H9 (cell line): ENCODE data around the gene ARHGAP40. TPM values are rescaled to one million over a fixed set of nuclear protein-coding genes. Genes with fewer than 3 reads are reported as not detected.

Experiments
- DNase-seq: peaks from one replicate; pipeline ENCODE4 v3.0.0-alpha.2; 2017
- H2AFZ ChIP-seq: one replicate; pipeline ENCODE4 v1.6.1; 2013; ENCODE audit warnings: mild to moderate bottlenecking, low read length, control low read depth, moderate library complexity
- H2AK5ac ChIP-seq: 2 replicates; pipeline ENCODE4 v1.6.1; 2013; ENCODE audit warnings: low read length, control low read depth, mixed read lengths; ENCODE audit not compliant: insufficient read length
- H2BK120ac ChIP-seq: one replicate; pipeline ENCODE4 v1.6.1; 2013; ENCODE audit warnings: low read depth, mild to moderate bottlenecking, low read length, control low read depth, inconsistent platforms; ENCODE audit not compliant: poor library complexity, severe bottlenecking
- H2BK12ac ChIP-seq: 2 replicates; pipeline ENCODE4 v1.6.1; 2013; ENCODE audit warnings: low read length, control low read depth, mixed read lengths, low read depth; ENCODE audit not compliant: insufficient read length
- H2BK15ac ChIP-seq: 2 replicates; pipeline ENCODE4 v1.6.1; 2013; ENCODE audit warnings: low read depth, low read length, control low read depth
- H2BK20ac ChIP-seq: one replicate; pipeline ENCODE4 v1.6.1; 2013; ENCODE audit warnings: low read depth, mild to moderate bottlenecking, low read length, control low read depth, inconsistent platforms; ENCODE audit not compliant: poor library complexity, severe bottlenecking
- H2BK5ac ChIP-seq: 2 replicates; pipeline ENCODE4 v1.6.1; 2013; ENCODE audit warnings: low read length, control low read depth, mixed read lengths; ENCODE audit not compliant: insufficient read length
- H3K14ac ChIP-seq: 2 replicates; pipeline ENCODE4 v1.6.1; 2013; ENCODE audit warnings: low read length, control low read depth; ENCODE audit not compliant: insufficient read depth
- H3K18ac ChIP-seq: 2 replicates; pipeline ENCODE4 v1.6.1; 2013; ENCODE audit warnings: low read depth, mild to moderate bottlenecking, mixed read lengths, low read length, control low read depth; ENCODE audit not compliant: insufficient read length
- H3K23ac ChIP-seq: 2 replicates; pipeline ENCODE4 v1.6.1; 2013; ENCODE audit warnings: low read length, control low read depth, mixed read lengths, low read depth; ENCODE audit not compliant: insufficient read length
- H3K23me2 ChIP-seq: 2 replicates; pipeline ENCODE4 v1.6.1; 2013; ENCODE audit warnings: low read depth, mild to moderate bottlenecking, mixed read lengths, low read length, control low read depth; ENCODE audit not compliant: insufficient read length, poor library complexity, severe bottlenecking
- H3K27ac ChIP-seq: 2 replicates; pipeline ENCODE4 v1.5.1; 2013; ENCODE audit warnings: low read length, control low read depth, mixed read lengths, low read depth; ENCODE audit not compliant: insufficient read length
- H3K27me3 ChIP-seq: 2 replicates; pipeline ENCODE4 v1.6.1; 2013; ENCODE audit warnings: low read length, control low read depth, inconsistent platforms; ENCODE audit not compliant: insufficient read depth
- H3K4ac ChIP-seq: 2 replicates; pipeline ENCODE4 v1.6.1; 2013; ENCODE audit warnings: low read depth, mild to moderate bottlenecking, control low read depth, inconsistent platforms, low read length, moderate library complexity
- H3K4me1 ChIP-seq: 2 replicates; pipeline ENCODE4 v1.6.1; 2013; ENCODE audit warnings: low read length, control low read depth, inconsistent platforms; ENCODE audit not compliant: insufficient read depth
- H3K4me2 ChIP-seq: 2 replicates; pipeline ENCODE4 v1.6.1; 2013; ENCODE audit warnings: low read length, control low read depth, mixed read lengths; ENCODE audit not compliant: insufficient read length, insufficient read depth
- H3K56ac ChIP-seq: 2 replicates; pipeline ENCODE4 v1.6.1; 2013; ENCODE audit warnings: low read depth, mild to moderate bottlenecking, mixed read lengths, low read length, control low read depth; ENCODE audit not compliant: insufficient read length
- H3K79me1 ChIP-seq: 2 replicates; pipeline ENCODE4 v1.6.1; 2013; ENCODE audit warnings: low read depth, mild to moderate bottlenecking, moderate library complexity, low read length, control low read depth, inconsistent platforms; ENCODE audit not compliant: insufficient read depth, poor library complexity, severe bottlenecking
- H3K79me2 ChIP-seq: 2 replicates; pipeline ENCODE4 v1.6.1; 2013; ENCODE audit warnings: low read length, control low read depth, inconsistent platforms; ENCODE audit not compliant: insufficient read depth
- H3K9ac ChIP-seq: 2 replicates; pipeline ENCODE4 v1.6.1; 2013; ENCODE audit warnings: low read length, control low read depth, mixed read lengths; ENCODE audit not compliant: insufficient read length; ENCODE audit errors: extremely low read depth
- H3K9me3 ChIP-seq: one replicate; pipeline ENCODE4 v1.6.1; 2013; ENCODE audit warnings: low read depth, low read length, inconsistent platforms; ENCODE audit not compliant: control insufficient read depth
- H3T11ph ChIP-seq: one replicate; pipeline ENCODE4 v1.6.1; 2013; ENCODE audit warnings: mild to moderate bottlenecking, low read length, control low read depth, inconsistent platforms
- H4K20me1 ChIP-seq: one replicate; pipeline ENCODE4 v1.6.1; 2013; ENCODE audit not compliant: control insufficient read depth, insufficient read length, insufficient read depth
- H4K5ac ChIP-seq: 2 replicates; pipeline ENCODE4 v1.6.1; 2013; ENCODE audit warnings: low read depth, mild to moderate bottlenecking, mixed read lengths, low read length, control low read depth; ENCODE audit not compliant: insufficient read length
- H4K8ac ChIP-seq: replicated peaks from 2 replicates; pipeline ENCODE4 v1.6.1; 2013; ENCODE audit warnings: low read length, control low read depth, mixed read lengths, low read depth; ENCODE audit not compliant: insufficient read length
- H4K91ac ChIP-seq: 2 replicates; pipeline ENCODE4 v1.6.1; 2013; ENCODE audit warnings: low read depth, mild to moderate bottlenecking, moderate library complexity, mixed read lengths, low read length, control low read depth; ENCODE audit not compliant: insufficient read length
- H3K27ac Mint-ChIP-seq, 3 experiments: 2 replicates in 2 of 3; 3 replicates in 1 of 3; pipeline ENCODE4 v1.8.0; 2020 to 2021; ENCODE audit warnings: mixed read lengths in 3 of 3, mild to moderate bottlenecking in 1 of 3, moderate library complexity in 1 of 3
- H3K27me3 Mint-ChIP-seq: 2 replicates; pipeline ENCODE4 v1.8.0; 2021; ENCODE audit warnings: low read depth, mild to moderate bottlenecking, moderate library complexity, mixed read lengths
- H3K36me3 Mint-ChIP-seq, 3 experiments: 2 replicates in 2 of 3; 3 replicates in 1 of 3; pipeline ENCODE4 v1.8.0; 2020 to 2021; ENCODE audit warnings: low read depth in 3 of 3, mixed read lengths in 3 of 3; ENCODE audit not compliant: insufficient read depth in 1 of 3
- H3K4me1 Mint-ChIP-seq, 2 experiments: 2 replicates each; pipeline ENCODE4 v1.8.0; 2020; ENCODE audit warnings: mixed read lengths in 2 of 2
- H3K4me3 Mint-ChIP-seq, 2 experiments: 2 replicates in 1 of 2; 3 replicates in 1 of 2; pipeline ENCODE4 v1.8.0; 2020 to 2021; ENCODE audit warnings: mild to moderate bottlenecking in 2 of 2, mixed read lengths in 2 of 2, moderate library complexity in 1 of 2
- H3K9me3 Mint-ChIP-seq, 2 experiments: 2 replicates in 1 of 2; 3 replicates in 1 of 2; pipeline ENCODE4 v1.8.0; 2020; ENCODE audit warnings: mild to moderate bottlenecking in 2 of 2, mixed read lengths in 2 of 2, moderate library complexity in 1 of 2
- WGBS: extraction: QIAGEN DNeasy Blood & Tissue Kit; methylation state at CpG from one replicate; pipeline ENCODE4 v1.1.7; 2013; ENCODE audit warnings: missing lambda C conversion rate, low lambda C conversion rate, mixed read lengths; ENCODE audit not compliant: insufficient read length; ENCODE audit errors: extremely low coverage; 5-methylcytosine and 5-hydroxymethylcytosine counted together
- total RNA-seq: library from RNA; stranded (reverse); gene quantifications from 2 replicates; pipeline ENCODE4 v1.2.1, GENCODE V29; 2021
- TF ChIP-seq, protein P1 (sequence below): fragments of 200-600 bp; sonication (generic); conservative IDR thresholded peaks from 3 replicates; pipeline ENCODE4 v1.8.0; 2021; ENCODE audit warnings: antibody characterized with exemption, mild to moderate bottlenecking

ARHGAP40 gene
- total RNA-seq, 1 experiment from 2014 or later, result 0.17 TPM

DNA sequence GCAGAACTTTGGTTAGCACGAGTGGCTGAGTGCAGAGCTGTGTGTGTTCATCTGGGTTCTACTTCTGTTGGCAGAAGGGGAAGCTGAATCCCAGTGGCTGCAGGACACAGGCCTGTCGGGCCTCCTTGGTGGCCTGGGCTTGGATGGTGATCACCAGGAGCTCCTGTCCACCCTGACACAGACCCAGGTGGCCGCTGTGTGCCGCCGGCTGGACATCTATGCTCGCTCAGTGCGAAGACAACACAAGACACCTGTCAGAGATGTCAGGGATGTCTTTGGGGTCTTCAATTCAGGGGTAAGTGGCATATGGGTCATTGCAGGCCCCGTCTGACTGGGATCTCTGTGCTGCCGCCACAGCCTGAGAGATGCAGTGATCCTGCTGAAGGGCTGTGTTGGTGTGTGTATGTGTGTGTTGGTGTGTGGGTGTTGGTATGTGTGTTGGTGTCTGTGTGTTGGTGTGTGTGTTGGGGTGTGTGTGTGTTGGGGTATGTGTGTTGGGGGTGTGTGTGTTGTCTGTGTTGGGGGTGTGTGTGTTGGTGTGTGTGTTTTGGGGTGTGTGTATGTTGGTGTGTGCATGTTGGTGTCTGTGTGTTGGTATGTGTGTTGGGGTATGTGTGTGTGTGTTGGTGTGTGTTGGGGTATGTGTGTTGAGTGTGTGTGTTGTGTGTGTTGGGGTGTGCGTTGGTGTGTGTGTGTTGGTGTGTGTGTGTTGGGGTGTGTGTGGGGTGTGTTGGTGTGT, 25.5 kb downstream of the ARHGAP40 start:
- WGBS, result 100% methylated on average over 1 of the region's 10 CpGs
- no peaks in the 10 kb centered on the region for H3K9me3 ChIP-seq
- no peaks in the 10 kb centered on the region for H4K20me1 ChIP-seq

More for the DNA sequence above, 25.5 kb downstream of the ARHGAP40 start:
- H3K14ac ChIP-seq, result no peak overlapping the region
- no peaks in the 10 kb centered on the region for H3K79me1 ChIP-seq
- no peak overlapping the region for H2AK5ac ChIP-seq
- Mint-ChIP-seq H3K27me3 (no peaks in the 10 kb centered on the region), H3K4me1 (peaks cover 19% of the 10 kb centered on the region in 2 experiments), H3K27ac (no peak overlapping the region), H3K36me3 (no peaks in the 10 kb centered on the region; a peak in 3 of 7 replicates), H3K9me3 (no peaks in the 10 kb centered on the region), H3K4me3 (no peak overlapping the region; a peak in 1 of 5 replicates)
- no peak overlapping the region for H3K9ac ChIP-seq
- H2BK120ac ChIP-seq, result no peak overlapping the region
- H3K27me3 ChIP-seq, result no peaks in the 10 kb centered on the region
- no peaks in the 10 kb centered on the region for H3K23me2 ChIP-seq
- H3K4ac ChIP-seq, result no peak overlapping the region
- H4K5ac ChIP-seq, result no peak overlapping the region
- no peak overlapping the region for H2BK12ac ChIP-seq
- H3K56ac ChIP-seq, result no peak overlapping the region
- no peak overlapping the region for H3K27ac ChIP-seq
- no peak overlapping the region for H3K4me2 ChIP-seq
- no peak for DNase-seq
- H3K79me2 ChIP-seq, result no peaks in the 10 kb centered on the region
- no peak overlapping the region for H2BK5ac ChIP-seq
- no peaks in the 10 kb centered on the region; the same call in 1 of the 2 replicates for H3K4me1 ChIP-seq
- no peak overlapping the region for H2BK20ac ChIP-seq
- no peak overlapping the region for H3K23ac ChIP-seq
- no peak overlapping the region for H4K91ac ChIP-seq
- TF ChIP-seq, protein P1, sequence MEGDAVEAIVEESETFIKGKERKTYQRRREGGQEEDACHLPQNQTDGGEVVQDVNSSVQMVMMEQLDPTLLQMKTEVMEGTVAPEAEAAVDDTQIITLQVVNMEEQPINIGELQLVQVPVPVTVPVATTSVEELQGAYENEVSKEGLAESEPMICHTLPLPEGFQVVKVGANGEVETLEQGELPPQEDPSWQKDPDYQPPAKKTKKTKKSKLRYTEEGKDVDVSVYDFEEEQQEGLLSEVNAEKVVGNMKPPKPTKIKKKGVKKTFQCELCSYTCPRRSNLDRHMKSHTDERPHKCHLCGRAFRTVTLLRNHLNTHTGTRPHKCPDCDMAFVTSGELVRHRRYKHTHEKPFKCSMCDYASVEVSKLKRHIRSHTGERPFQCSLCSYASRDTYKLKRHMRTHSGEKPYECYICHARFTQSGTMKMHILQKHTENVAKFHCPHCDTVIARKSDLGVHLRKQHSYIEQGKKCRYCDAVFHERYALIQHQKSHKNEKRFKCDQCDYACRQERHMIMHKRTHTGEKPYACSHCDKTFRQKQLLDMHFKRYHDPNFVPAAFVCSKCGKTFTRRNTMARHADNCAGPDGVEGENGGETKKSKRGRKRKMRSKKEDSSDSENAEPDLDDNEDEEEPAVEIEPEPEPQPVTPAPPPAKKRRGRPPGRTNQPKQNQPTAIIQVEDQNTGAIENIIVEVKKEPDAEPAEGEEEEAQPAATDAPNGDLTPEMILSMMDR, result no peak
- H3T11ph ChIP-seq, result no peak overlapping the region
- no peak overlapping the region for H2AFZ ChIP-seq
- no peak overlapping the region for H2BK15ac ChIP-seq
- no peak overlapping the region for H4K8ac ChIP-seq
- no peak overlapping the region for H3K18ac ChIP-seq
